ENCODE measurements around the gene FAM181A. TPM values are rescaled to one million over a fixed set of nuclear protein-coding genes. Genes with fewer than 3 reads are reported as not detected.

The FAM181A gene
- total and polyA plus RNA-seq, 10 of the 15 experiments (the other 5 are each of a cell fraction or from before 2014, with no cell fraction given): not detected

DNA sequence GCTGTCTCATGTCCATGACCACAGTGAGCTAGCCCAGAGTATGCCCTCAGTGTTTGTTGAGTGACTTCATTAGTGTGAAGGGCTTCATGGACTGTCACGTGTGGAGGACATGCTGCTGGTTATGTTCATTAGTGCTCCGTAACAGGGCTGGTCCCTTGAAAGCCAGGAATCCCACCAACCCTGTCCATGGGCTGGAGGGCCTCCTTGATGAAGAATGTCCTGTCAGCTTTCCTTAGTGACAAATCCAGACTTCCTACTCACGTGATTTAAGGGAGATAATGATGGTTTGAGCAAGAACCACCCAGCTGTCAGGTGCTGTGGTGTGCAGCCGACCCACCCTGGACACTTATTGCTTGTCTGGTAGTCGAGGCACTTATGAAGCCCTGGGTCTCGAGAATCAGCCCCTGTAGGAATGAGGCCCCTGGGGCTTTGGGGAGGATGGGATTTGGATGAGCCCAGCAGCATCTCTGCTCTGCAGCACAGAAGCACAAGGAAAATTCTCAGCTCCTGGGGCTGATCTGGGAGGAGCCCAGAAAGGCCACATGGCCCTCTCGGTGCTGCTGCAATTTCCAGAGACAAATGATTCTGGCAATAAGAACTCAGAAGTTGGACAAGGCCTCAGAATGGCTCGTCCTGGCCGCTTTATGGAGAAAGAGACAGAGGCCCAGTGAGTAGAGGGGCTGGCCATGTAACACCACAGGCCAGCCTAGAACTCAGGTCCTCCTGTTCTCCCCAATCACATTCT lies 37.2 kb upstream of the FAM181A start:
- 13% methylated on average over 9 of the region's 9 CpGs for WGBS (ENCODE audit: insufficient coverage, insufficient replicate concordance, low lambda C conversion rate, missing lambda C conversion rate)
- TF ChIP-seq IKZF2 (IDR thresholded peaks at IDR 0.05) (no peak), CTCF (IDR thresholded peaks at IDR 0.05 in 2 of 3, conservative IDR thresholded peaks at IDR 0.05 in 1 of 3; ENCODE audit: control insufficient read depth in 2 of 3, extremely low read depth in 1 of 3, insufficient read depth in 1 of 3, low read depth in 3 of 3, low read length in 3 of 3) (no peak), TCF3 (IDR thresholded peaks at IDR 0.05; ENCODE audit: borderline replicate concordance, insufficient read depth, low read depth, low read length) (no peak), EGR1 (IDR thresholded peaks at IDR 0.05; ENCODE audit: borderline replicate concordance in 1 of 2, low read depth in 2 of 2, low read length in 2 of 2) (no peak), SREBF2 (IDR thresholded peaks at IDR 0.05; ENCODE audit: low read length) (no peak), GATAD2B (conservative IDR thresholded peaks at IDR 0.05; ENCODE audit: low read depth) (no peak), EED (IDR thresholded peaks at IDR 0.05; ENCODE audit: low read depth) (no peak), BCL11A (IDR thresholded peaks at IDR 0.05; ENCODE audit: low read depth, low read length) (no peak), POLR2AphosphoS5 (IDR thresholded peaks at IDR 0.05; ENCODE audit: low read length) (no peak), STAT3 (IDR thresholded peaks at IDR 0.05; ENCODE audit: low read depth, low read length) (no peak), NRF1 (conservative IDR thresholded peaks at IDR 0.05; ENCODE audit: low read depth, low read length) (no peak), ZZZ3 (IDR thresholded peaks at IDR 0.05; ENCODE audit: control insufficient read depth, insufficient read length, low read depth) (no peak), SPI1 (IDR thresholded peaks at IDR 0.05; ENCODE audit: borderline replicate concordance, insufficient read depth, low read depth, low read length) (no peak), CBX5 (IDR thresholded peaks at IDR 0.05; ENCODE audit: low read depth) (no peak), ZNF207 (IDR thresholded peaks at IDR 0.05; ENCODE audit: borderline replicate concordance) (no peak)
- TF ChIP-seq, protein P1, sequence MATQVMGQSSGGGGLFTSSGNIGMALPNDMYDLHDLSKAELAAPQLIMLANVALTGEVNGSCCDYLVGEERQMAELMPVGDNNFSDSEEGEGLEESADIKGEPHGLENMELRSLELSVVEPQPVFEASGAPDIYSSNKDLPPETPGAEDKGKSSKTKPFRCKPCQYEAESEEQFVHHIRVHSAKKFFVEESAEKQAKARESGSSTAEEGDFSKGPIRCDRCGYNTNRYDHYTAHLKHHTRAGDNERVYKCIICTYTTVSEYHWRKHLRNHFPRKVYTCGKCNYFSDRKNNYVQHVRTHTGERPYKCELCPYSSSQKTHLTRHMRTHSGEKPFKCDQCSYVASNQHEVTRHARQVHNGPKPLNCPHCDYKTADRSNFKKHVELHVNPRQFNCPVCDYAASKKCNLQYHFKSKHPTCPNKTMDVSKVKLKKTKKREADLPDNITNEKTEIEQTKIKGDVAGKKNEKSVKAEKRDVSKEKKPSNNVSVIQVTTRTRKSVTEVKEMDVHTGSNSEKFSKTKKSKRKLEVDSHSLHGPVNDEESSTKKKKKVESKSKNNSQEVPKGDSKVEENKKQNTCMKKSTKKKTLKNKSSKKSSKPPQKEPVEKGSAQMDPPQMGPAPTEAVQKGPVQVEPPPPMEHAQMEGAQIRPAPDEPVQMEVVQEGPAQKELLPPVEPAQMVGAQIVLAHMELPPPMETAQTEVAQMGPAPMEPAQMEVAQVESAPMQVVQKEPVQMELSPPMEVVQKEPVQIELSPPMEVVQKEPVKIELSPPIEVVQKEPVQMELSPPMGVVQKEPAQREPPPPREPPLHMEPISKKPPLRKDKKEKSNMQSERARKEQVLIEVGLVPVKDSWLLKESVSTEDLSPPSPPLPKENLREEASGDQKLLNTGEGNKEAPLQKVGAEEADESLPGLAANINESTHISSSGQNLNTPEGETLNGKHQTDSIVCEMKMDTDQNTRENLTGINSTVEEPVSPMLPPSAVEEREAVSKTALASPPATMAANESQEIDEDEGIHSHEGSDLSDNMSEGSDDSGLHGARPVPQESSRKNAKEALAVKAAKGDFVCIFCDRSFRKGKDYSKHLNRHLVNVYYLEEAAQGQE (IDR thresholded peaks at IDR 0.05; ENCODE audit: low read depth, low read length): no peak
- TF ChIP-seq, protein P2, sequence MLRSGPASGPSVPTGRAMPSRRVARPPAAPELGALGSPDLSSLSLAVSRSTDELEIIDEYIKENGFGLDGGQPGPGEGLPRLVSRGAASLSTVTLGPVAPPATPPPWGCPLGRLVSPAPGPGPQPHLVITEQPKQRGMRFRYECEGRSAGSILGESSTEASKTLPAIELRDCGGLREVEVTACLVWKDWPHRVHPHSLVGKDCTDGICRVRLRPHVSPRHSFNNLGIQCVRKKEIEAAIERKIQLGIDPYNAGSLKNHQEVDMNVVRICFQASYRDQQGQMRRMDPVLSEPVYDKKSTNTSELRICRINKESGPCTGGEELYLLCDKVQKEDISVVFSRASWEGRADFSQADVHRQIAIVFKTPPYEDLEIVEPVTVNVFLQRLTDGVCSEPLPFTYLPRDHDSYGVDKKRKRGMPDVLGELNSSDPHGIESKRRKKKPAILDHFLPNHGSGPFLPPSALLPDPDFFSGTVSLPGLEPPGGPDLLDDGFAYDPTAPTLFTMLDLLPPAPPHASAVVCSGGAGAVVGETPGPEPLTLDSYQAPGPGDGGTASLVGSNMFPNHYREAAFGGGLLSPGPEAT (IDR thresholded peaks at IDR 0.05; ENCODE audit: low read depth): no peak

More for the DNA sequence above, 37.2 kb upstream of the FAM181A start:
- H3K79me2 ChIP-seq (ENCODE audit: control insufficient read depth, insufficient read depth, low read length): no peaks in the 10 kb centered on the region
- BruUV-seq (replicated peaks): no TSS peak
- no peak for FAIRE-seq
- H2AFZ ChIP-seq (ENCODE audit: control insufficient read depth, low read depth, low read length): no peak overlapping the region
- no peak overlapping the region for H3K27ac ChIP-seq (ENCODE audit: control insufficient read depth, insufficient read depth)
- no peaks in the 10 kb centered on the region for H4K20me1 ChIP-seq (ENCODE audit: control insufficient read depth, insufficient read depth)
- H3K36me3 ChIP-seq (ENCODE audit: control insufficient read depth in 2 of 2, insufficient read depth in 2 of 2, low read length in 1 of 2): no peaks in the 10 kb centered on the region
- no peak for DNase-seq (ENCODE audit: low read depth, low spot score)
- peaks cover 6 to 9% of the 10 kb centered on the region in 2 experiments for H3K27me3 ChIP-seq (replicated peaks in 1 of 2; ENCODE audit: control insufficient read depth in 2 of 2, insufficient read depth in 2 of 2, low read length in 1 of 2)
- H3K9ac ChIP-seq (ENCODE audit: control insufficient read depth, insufficient read depth, low read length): no peak overlapping the region
- H3K4me1 ChIP-seq (ENCODE audit: control insufficient read depth, insufficient read depth, low read length): no peaks in the 10 kb centered on the region
- in situ Hi-C loops (cut with MboI): no loop called here
- no peaks in the 10 kb centered on the region for H3K9me3 ChIP-seq (replicated peaks; ENCODE audit: control insufficient read depth, insufficient read depth, low read length)
- ChIA-PET SMC1A (ENCODE audit: uncharacterized antibody, unreplicated experiment) (no interaction called here), POLR2A (no interaction called here), CTCF (interaction anchor here (0.6 to 9.5 kb wide), 6 partner anchors 11 to 235 kb away, joined by 3 to 55 read pairs (median 4); partner anchors contain the start of genes DDX24 and IFI27L1), RAD21 (ENCODE audit: unreplicated experiment) (no interaction called here)
- intact Hi-C loops (cut with micrococcal nuclease; ENCODE audit: unreplicated experiment): loop anchor here (5.0 kb wide), 1 partner anchor 158 kb away; no protein-coding TSS in a partner anchor
- no peak for ATAC-seq
- H3K4me3 ChIP-seq: no peak overlapping the region
- H3K4me2 ChIP-seq (ENCODE audit: control insufficient read depth, insufficient read depth): no peak overlapping the region
